GM18861 (cell line): Measurements from ENCODE around the gene CAPZA2.
"Not testable (repeated sequence)": the region's sequence is repeated elsewhere in the genome, so short reads cannot be mapped to it uniquely, and the experiment has no call there.

Source experiments
- ATAC-seq: cut with Tn5 transposase; IDR thresholded peaks from one replicate; pipeline ENCODE4 v1.9.1; 2021; ENCODE audit not compliant: unreplicated experiment

Gene CAPZA2

GRCh38 chr7:116862234-116862950 is at the start of gene CAPZA2:
CAPZA2 (plus strand) TSS chr7:116862587; CDS start chr7:116862612, 25 bp downstream.
- peak; percentile 87 for ATAC-seq

GRCh38 chr7:116812860-116813259 is 49.5 kb upstream of the CAPZA2 start:
- peak; percentile 76 for ATAC-seq

- ATAC-seq: not testable (repeated sequence)
These were observed 49.0 kb upstream of the CAPZA2 start for GRCh38 chr7:116813371-116813770.

GRCh38 chr7:116815041-116815440 is 47.3 kb upstream of the CAPZA2 start:
- ATAC-seq: no peak

- ATAC-seq: no peak
These were observed 42.2 kb upstream of the CAPZA2 start for GRCh38 chr7:116820149-116820548.

GRCh38 chr7:116821647-116822046 is 40.7 kb upstream of the CAPZA2 start:
- ATAC-seq: not testable (repeated sequence)

GRCh38 chr7:116824449-116824848 is 37.9 kb upstream of the CAPZA2 start:
- ATAC-seq: no peak

- no peak for ATAC-seq
These were observed 34.1 kb upstream of the CAPZA2 start for GRCh38 chr7:116828281-116828680.

GRCh38 chr7:116829041-116829440 is 33.3 kb upstream of the CAPZA2 start:
- no peak for ATAC-seq

- no peak for ATAC-seq
These were observed 32.9 kb upstream of the CAPZA2 start for GRCh38 chr7:116829493-116829892.

- ATAC-seq: no peak
These were observed 29.7 kb upstream of the CAPZA2 start for GRCh38 chr7:116832692-116833091.

GRCh38 chr7:116834815-116835504 is 27.4 kb upstream of the CAPZA2 start:
- no peak for ATAC-seq

- ATAC-seq: no peak
These were observed 26.3 kb upstream of the CAPZA2 start for GRCh38 chr7:116836048-116836447.

- no peak for ATAC-seq
These were observed 25.5 kb upstream of the CAPZA2 start for GRCh38 chr7:116836911-116837310.

- no peak for ATAC-seq
These were observed 24.8 kb upstream of the CAPZA2 start for GRCh38 chr7:116837586-116837985.

- no peak for ATAC-seq
These were observed 22.1 kb upstream of the CAPZA2 start for GRCh38 chr7:116840256-116840655.

GRCh38 chr7:116842371-116842770 is 20.0 kb upstream of the CAPZA2 start:
- ATAC-seq: no peak

- no peak for ATAC-seq
These were observed 19.0 kb upstream of the CAPZA2 start for GRCh38 chr7:116843378-116843777.

- ATAC-seq: no peak
These were observed 11.2 kb upstream of the CAPZA2 start for GRCh38 chr7:116851175-116851574.

GRCh38 chr7:116851671-116852070 is 10.7 kb upstream of the CAPZA2 start:
- ATAC-seq: no peak

- no peak for ATAC-seq
These were observed 8.3 kb upstream of the CAPZA2 start for GRCh38 chr7:116854132-116854531.

GRCh38 chr7:116857052-116857451 is 5.3 kb upstream of the CAPZA2 start:
- ATAC-seq: no peak
